Left forelimb (tissue), 1 donor: ENCODE data around the gene ARID2.

Experiments
- DNase-seq: peaks from one replicate; pipeline ENCODE4 v3.0.0-alpha.2; 2018; ENCODE audit warnings: low spot score

Gene ARID2

GRCh38 chr12:45762185-45763110, 32.9 kb downstream of the ARID2 start:
- no peak for DNase-seq

- DNase-seq = no peak
These were observed 33.9 kb downstream of the ARID2 start for GRCh38 chr12:45763381-45763780.

DNA sequence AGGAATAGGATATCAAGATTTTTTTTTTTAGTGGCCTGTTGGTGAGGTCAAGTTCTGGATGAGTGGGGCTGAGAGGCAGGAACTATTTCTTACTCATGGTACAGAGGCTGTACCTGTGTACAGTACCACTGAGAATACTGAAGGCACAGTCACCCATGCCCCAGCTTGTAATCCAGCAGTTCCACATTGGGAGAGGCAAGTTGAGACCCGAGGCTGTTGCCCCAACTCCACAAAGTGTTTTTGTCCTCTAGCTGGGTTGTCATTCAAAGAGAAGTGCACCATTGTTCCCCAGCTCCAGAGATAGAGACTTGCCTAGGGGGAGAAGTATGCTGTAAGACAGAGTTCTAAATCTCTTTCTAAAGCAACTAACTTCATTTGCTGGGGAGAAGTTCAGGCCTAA, 38.7 kb downstream of the ARID2 start:
- no peak for DNase-seq

DNA sequence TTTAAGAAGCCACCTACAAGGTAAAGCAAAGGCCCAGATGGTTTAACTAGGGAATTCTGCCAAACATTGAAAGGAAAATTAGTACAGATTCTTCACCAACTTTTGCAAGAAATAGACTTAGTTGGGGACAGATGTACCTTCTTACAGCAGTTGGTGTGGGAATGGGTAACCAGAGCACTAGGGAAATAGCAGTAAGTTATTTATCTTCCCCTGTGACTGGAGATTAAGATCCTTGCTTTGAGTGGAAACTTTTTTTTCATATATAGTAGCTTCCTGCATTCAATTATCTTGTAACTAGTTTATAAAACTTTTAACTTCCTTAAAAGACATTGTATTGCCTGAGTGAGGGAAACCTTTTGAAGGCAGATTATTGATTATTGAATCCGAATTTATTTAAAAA, 44.2 kb downstream of the ARID2 start:
- DNase-seq = no peak

- DNase-seq = no peak
These were observed 45.1 kb downstream of the ARID2 start for GRCh38 chr12:45774508-45775162.

DNA sequence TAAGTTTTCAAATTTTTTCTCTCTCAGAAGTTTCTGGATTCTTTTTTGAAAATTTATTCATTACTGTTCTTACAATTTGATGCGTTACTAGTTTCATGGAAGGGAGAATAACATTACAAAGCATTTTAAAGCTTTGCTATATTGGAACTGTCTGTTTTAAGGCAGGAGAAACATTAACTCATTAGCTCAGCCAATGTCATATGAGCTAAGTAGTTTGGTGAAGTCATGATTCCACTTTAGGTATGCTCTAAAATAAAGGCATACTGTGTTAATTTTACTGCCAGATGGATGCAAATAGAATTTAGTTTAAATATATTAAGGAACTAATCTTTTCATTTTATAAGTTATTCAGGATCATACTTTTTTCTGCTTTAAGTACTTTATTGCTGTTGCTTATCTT, 46.0 kb downstream of the ARID2 start:
- no peak for DNase-seq

- no peak for DNase-seq
These were observed 46.5 kb downstream of the ARID2 start for GRCh38 chr12:45775964-45776363.

GRCh38 chr12:45779936-45780335, 50.4 kb downstream of the ARID2 start:
- DNase-seq = no peak

GRCh38 chr12:45781080-45781479, 51.6 kb downstream of the ARID2 start:
- no peak for DNase-seq

DNA sequence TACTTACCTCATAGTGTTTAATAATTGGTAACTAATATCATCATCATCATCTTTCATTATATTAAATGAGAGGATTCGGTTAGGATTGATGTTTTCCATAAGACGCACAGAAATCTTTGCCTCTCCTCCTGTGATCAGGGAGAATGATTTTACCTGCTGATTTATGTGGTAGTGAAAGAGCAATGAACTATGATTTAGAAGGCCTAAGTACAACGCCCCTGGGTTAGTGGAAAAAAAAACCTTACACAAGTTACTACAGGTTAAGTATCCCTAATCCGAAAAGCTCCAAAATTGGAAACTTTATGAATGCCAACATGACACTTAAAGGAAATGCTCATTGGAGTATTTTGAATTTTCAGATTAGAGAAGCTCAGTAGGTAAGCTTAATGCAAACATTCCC, 55.8 kb downstream of the ARID2 start:
- no peak for DNase-seq

DNA sequence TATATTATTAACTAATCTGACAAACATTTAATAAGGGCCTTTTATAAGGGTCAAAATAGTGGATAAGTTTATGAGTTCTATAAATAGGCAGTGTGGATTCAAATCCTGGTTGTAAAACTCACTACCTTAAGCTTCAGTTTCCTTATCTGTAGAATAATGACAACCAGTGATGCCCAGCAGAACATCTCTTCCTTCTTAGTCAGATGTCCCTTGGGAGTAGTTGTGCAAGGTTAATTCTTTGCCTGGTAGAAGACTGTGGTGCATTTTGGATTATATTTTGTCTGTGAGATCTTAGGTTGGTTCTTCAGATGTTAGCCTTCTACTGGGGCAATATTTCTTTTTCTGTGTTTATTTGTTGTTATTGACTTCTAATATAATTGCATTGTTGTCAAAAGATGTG, 59.5 kb downstream of the ARID2 start:
- no peak for DNase-seq

DNA sequence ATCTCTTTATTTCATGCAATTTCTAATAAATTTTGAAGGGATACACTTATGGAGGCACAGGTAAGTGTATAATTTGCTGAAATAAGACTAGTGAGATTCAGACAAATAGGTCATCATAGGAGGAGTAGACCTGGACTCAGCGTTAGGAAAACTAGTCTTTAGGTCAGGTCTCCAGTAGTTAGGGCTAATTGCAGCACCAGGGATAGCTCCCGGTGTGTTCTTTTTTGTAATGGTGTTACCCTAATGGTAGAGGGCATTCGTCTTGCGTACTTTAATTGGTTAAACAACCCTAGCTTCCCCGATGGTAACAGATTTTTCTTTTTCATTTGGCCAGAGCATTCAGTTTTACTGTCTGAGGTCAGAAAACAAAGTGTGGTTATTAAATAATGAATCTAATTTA, 64.9 kb downstream of the ARID2 start:
- no peak for DNase-seq

GRCh38 chr12:45801625-45802024, 72.1 kb downstream of the ARID2 start:
- DNase-seq = no peak

DNA sequence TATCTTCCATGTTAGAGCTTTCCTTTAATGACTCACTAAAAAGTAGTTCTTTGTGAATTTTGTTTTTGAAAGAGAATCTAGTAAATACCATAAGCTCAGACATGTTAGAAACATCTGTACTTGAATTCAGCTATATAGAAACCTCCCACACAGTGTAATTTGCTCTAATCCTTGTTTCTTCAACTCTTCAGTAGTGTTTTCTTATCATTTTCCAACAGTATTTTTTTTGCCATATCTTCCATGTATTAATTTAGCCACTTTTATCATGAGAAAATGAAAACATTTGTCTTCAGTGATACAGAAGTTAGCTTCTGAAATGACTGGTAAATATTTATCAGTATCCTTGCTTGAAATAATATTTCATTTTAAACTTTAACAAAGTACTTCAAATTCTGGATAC, 73.6 kb downstream of the ARID2 start:
- DNase-seq = no peak

GRCh38 chr12:45816652-45817051, 87.1 kb downstream of the ARID2 start:
- no peak for DNase-seq

GRCh38 chr12:45827974-45828373, 98.5 kb downstream of the ARID2 start:
- DNase-seq = no peak

DNA sequence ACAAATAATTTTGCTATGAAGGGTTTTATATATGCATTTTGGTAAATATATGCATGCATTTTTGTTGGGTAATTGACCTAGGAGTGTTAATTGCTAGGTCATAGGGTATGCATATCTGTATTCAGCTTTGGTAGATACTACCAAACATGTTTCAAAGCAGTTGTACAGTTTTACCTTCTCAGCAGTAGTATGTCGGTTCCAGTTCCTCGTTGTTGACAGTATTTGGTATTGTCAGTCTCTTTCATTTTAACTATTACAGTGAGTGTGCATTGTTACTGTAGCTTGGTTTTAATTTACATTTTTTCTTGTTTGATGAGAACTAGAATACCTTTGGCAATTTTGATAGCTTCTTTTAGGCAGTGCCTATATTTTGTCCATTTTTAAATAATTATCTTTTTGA, 98.9 kb downstream of the ARID2 start:
- DNase-seq = no peak

- DNase-seq = no peak
These were observed 102.1 kb downstream of the ARID2 start for GRCh38 chr12:45831590-45831989.

GRCh38 chr12:45833401-45833800, 103.9 kb downstream of the ARID2 start:
- no peak for DNase-seq

- no peak for DNase-seq
These were observed 105.3 kb downstream of the ARID2 start for GRCh38 chr12:45834809-45835208.

- no peak for DNase-seq
These were observed 110.4 kb downstream of the ARID2 start for GRCh38 chr12:45839917-45840316.

DNA sequence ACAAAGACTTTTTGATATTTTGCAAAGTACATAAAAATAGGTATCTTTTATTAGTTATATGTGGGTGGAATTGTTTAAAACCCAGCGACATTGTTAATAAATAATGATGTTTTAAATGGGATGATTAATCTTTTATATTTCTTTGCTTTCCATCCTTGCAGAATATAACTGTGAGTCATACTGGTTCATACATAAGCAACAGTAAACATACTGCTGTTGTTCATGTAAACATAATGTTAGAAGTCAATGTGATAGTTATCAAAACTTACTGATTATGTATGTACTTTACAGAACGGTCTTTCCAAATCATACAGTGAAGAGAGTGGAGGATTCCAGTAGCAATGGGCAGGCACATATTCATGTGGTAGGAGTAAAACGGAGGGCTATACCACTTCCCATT, 119.8 kb downstream of the ARID2 start:
- no peak for DNase-seq

- no peak for DNase-seq
These were observed 120.8 kb downstream of the ARID2 start for GRCh38 chr12:45850302-45850701.

DNA sequence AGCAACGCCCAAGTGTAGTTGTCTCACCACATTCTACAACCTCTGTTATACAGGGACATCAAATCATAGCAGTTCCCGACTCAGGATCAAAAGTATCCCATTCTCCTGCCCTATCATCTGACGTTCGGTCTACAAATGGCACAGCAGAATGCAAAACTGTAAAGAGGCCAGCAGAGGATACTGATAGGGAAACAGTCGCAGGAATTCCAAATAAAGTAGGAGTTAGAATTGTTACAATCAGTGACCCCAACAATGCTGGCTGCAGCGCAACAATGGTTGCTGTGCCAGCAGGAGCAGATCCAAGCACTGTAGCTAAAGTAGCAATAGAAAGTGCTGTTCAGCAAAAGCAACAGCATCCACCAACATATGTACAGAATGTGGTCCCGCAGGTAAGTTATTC, 123.0 kb downstream of the ARID2 start:
- DNase-seq = no peak
